K562 (cell line): ENCODE measurements around the gene AGBL1. TPM values are rescaled to one million over a fixed set of nuclear protein-coding genes. Genes with fewer than 3 reads are reported as not detected.

Experiments
- ATAC-seq: fragments of 200-7000 bp; cut with Tn5 transposase; 3 replicates; pipeline ENCODE4 v1.9.1; 2020; ENCODE audit warnings: moderate library complexity
- BruUV-seq: library from RNA; stranded (reverse); fragments of 400-500 nt; replicated peaks from 2 replicates; lab custom pipeline; 2021; lab: Mats Ljungman, UMichigan
- CTCF ChIA-PET: fragments of 300-600 bp; formaldehyde crosslinking; extraction: SDS; loops from one replicate; lab custom pipeline; 2021; ENCODE audit warnings: low intra/inter-chr PET ratio; lab: Yijun Ruan, JAX
- POLR2A ChIA-PET: fragments of 300-600, 350-650 bp; sonication (Branson Sonifier 250); formaldehyde crosslinking; extraction: SDS; loops from one replicate; lab custom pipeline; 2021; ENCODE audit warnings: antibody characterized with exemption, inconsistent platforms; lab: Yijun Ruan, JAX
- DNase-seq, 4 experiments: peaks; one replicate each; pipeline versions ENCODE4 v3.0.0 to v3.0.0-alpha.2; 2011 to 2018; ENCODE audit warnings: low spot score in 3 of 4, mixed read lengths in 3 of 4; ENCODE audit errors: extremely low read depth in 1 of 4
- FAIRE-seq: peaks from 2 replicates; lab custom pipeline; 2011; peaks lifted over from hg19 to GRCh38; lab: Jason Lieb, UNC
- H2AFZ ChIP-seq: 2 replicates; pipeline ENCODE4 v1.6.0; 2011; ENCODE audit warnings: low read depth, low read length, control low read depth, inconsistent platforms
- H3K27ac ChIP-seq: fragments of 200-600 bp; 3 replicates; pipeline ENCODE4 v1.8.0; 2011; ENCODE audit warnings: low read depth, mild to moderate bottlenecking, control low read depth, inconsistent platforms, low read length, moderate library complexity, mixed read lengths; ENCODE audit errors: extremely low read depth
- H3K27me3 ChIP-seq, 2 experiments: fragments of 300-600 bp in 1 of 2; 2 replicates in 1 of 2; 3 replicates in 1 of 2; pipeline versions ENCODE4 v1.6.0 to v1.8.0; 2011; ENCODE audit warnings: inconsistent platforms in 2 of 2, low read length in 2 of 2, mild to moderate bottlenecking in 1 of 2, mixed read lengths in 1 of 2, moderate library complexity in 1 of 2; ENCODE audit not compliant: control insufficient read depth in 2 of 2, insufficient read depth in 2 of 2
- H3K36me3 ChIP-seq: fragments of 300-600 bp; 3 replicates; pipeline ENCODE4 v1.8.0; 2011; ENCODE audit warnings: mild to moderate bottlenecking, low read length, inconsistent platforms; ENCODE audit not compliant: control insufficient read depth, insufficient read depth
- H3K4me1 ChIP-seq, 2 experiments: fragments of 200-600 bp in 1 of 2; replicated peaks in 1 of 2; 2 replicates in 1 of 2; 3 replicates in 1 of 2; pipeline versions ENCODE4 v1.5.1 to v1.8.0; 2011; ENCODE audit warnings: inconsistent platforms in 2 of 2, low read length in 2 of 2, mild to moderate bottlenecking in 1 of 2, mixed read lengths in 1 of 2, moderate library complexity in 1 of 2; ENCODE audit not compliant: control insufficient read depth in 2 of 2, insufficient read depth in 2 of 2
- H3K4me2 ChIP-seq: 2 replicates; pipeline ENCODE4 v1.6.1; 2011; ENCODE audit warnings: low read length, control low read depth, inconsistent platforms, mixed read lengths; ENCODE audit not compliant: insufficient read depth
- H3K4me3 ChIP-seq: fragments of 200-600 bp; sonication (generic), shearing (Covaris generic); 2 replicates; pipeline ENCODE4 v1.5.1; 2016; ENCODE audit warnings: control low read depth, inconsistent platforms
- H3K79me2 ChIP-seq: fragments of 200-600 bp; 3 replicates; pipeline ENCODE4 v1.8.0; 2011; ENCODE audit warnings: low read length, inconsistent platforms; ENCODE audit not compliant: control insufficient read depth, insufficient read depth
- H3K9ac ChIP-seq, 2 experiments: 2 replicates each; pipeline versions ENCODE4 v1.6.0 to v1.6.1; 2011; ENCODE audit warnings: low read depth in 2 of 2, low read length in 2 of 2, control low read depth in 1 of 2, inconsistent platforms in 1 of 2, mild to moderate bottlenecking in 1 of 2, mixed read lengths in 1 of 2; ENCODE audit not compliant: insufficient read depth in 1 of 2
- H3K9me1 ChIP-seq: one replicate; pipeline ENCODE4 v1.6.0; 2011; ENCODE audit warnings: inconsistent platforms, mild to moderate bottlenecking, low read length, moderate library complexity; ENCODE audit not compliant: control insufficient read depth, insufficient read depth
- H3K9me3 ChIP-seq: replicated peaks from 2 replicates; pipeline ENCODE4 v1.5.1; 2011; ENCODE audit warnings: low read depth, low read length, inconsistent platforms; ENCODE audit not compliant: control insufficient read depth, insufficient read depth
- H4K20me1 ChIP-seq: replicated peaks from 2 replicates; pipeline ENCODE4 v1.6.1; 2011; ENCODE audit warnings: low read length, inconsistent platforms, mixed read lengths; ENCODE audit not compliant: control insufficient read depth, insufficient read depth
- FUS ChIP-seq: fragments of 200-400 bp; formaldehyde crosslinking; optimal IDR thresholded peaks from 2 replicates; pipeline ENCODE3; 2017; ENCODE audit warnings: low read depth, low read length
- KAT7 ChIP-seq: sonication (generic); formaldehyde crosslinking; IDR thresholded peaks from 2 replicates; pipeline ENCODE4 v1.8.0; 2022; ENCODE audit warnings: missing genetic modification reagents, mild to moderate bottlenecking, borderline replicate concordance
- KLF16 ChIP-seq: IDR thresholded peaks from 2 replicates; pipeline ENCODE4 v1.6.1; 2016; ENCODE audit warnings: antibody characterized with exemption
- MBD2 ChIP-seq: sonication (generic); IDR thresholded peaks from 2 replicates; pipeline ENCODE4 v1.6.1; 2016; ENCODE audit warnings: low read depth, borderline replicate concordance
- MTA2 ChIP-seq: fragments of 450-650 bp; IDR thresholded peaks from 2 replicates; pipeline ENCODE4 v1.6.1; 2016; ENCODE audit warnings: low read depth
- NFIC ChIP-seq: fragments of 450-650 bp; IDR thresholded peaks from 2 replicates; pipeline ENCODE4 v1.6.1; 2017; ENCODE audit warnings: mild to moderate bottlenecking, inconsistent platforms
- PCBP2 ChIP-seq: fragments of 200-400 bp; formaldehyde crosslinking; IDR thresholded peaks from 2 replicates; pipeline ENCODE4 v1.6.1; 2018; ENCODE audit warnings: low read length, low read depth, mild to moderate bottlenecking, moderate library complexity; ENCODE audit not compliant: poor library complexity, severe bottlenecking
- PHF8 ChIP-seq: fragments of 200-600 bp; sonication (generic); IDR thresholded peaks from 2 replicates; pipeline ENCODE4 v1.6.1; 2012; ENCODE audit warnings: mixed run types, mild to moderate bottlenecking, inconsistent platforms, low read length, moderate library complexity, borderline replicate concordance
- PTTG1 ChIP-seq: fragments of 450-650 bp; IDR thresholded peaks from 2 replicates; pipeline ENCODE4 v1.6.1; 2016; ENCODE audit warnings: low read depth, mild to moderate bottlenecking, missing genetic modification characterization, missing compliant biosample characterization
- TCFL5 ChIP-seq: fragments of 250-450 bp; sonication (Bioruptor Pico); conservative IDR thresholded peaks from 2 replicates; pipeline ENCODE4 v1.6.1; 2021; ENCODE audit warnings: mild to moderate bottlenecking, moderate library complexity, matching md5 sums
- TFAM ChIP-seq: fragments of 250-450 bp; sonication (Bioruptor Pico); conservative IDR thresholded peaks from 2 replicates; pipeline ENCODE4 v1.5.0; 2021; ENCODE audit warnings: mild to moderate bottlenecking, moderate library complexity
- ZBTB17 ChIP-seq: fragments of 450-650 bp; formaldehyde crosslinking; IDR thresholded peaks from 2 replicates; pipeline ENCODE4 v1.4.0; 2020; ENCODE audit warnings: mild to moderate bottlenecking
- ZNF707 ChIP-seq: fragments of 250-450 bp; sonication (Bioruptor Pico); conservative IDR thresholded peaks from 2 replicates; pipeline ENCODE4 v1.8.0; 2022; ENCODE audit warnings: inconsistent platforms, mild to moderate bottlenecking, moderate library complexity
- WGBS: fragments of 100-300 bp; shearing (Covaris generic); methylation state at CpG from one replicate; pipeline ENCODE4 v1.1.6; 2016; ENCODE audit warnings: low coverage, mixed read lengths; ENCODE audit not compliant: insufficient coverage; ENCODE audit errors: missing lambda C conversion rate; 5-methylcytosine and 5-hydroxymethylcytosine counted together
- in situ Hi-C: fragments of 300-500 bp; cut with MboI; formaldehyde crosslinking; loops from 4 replicates; pipeline ENCODE4 v1.15.0; 2018; ENCODE audit warnings: inconsistent platforms, mixed read lengths
- intact Hi-C: fragments of 100-400 bp; cut with micrococcal nuclease; formaldehyde crosslinking; loops from 2 replicates; pipeline ENCODE4 v1.14.2; 2022
- polyA plus RNA-seq, 8 experiments: library from polyadenylated mRNA; depleted of rRNA in 4 of 8; stranded (reverse) in 5 of 8; unstranded in 3 of 8; fragments of >200 nt; fragmentation: Nextera tagmentation in 2 of 8; fragmentation: Illumina TruSeq in 1 of 8; extraction: Ambion mirVana in 2 of 8; extraction: Trizol in 1 of 8; gene quantifications; 2 replicates each; pipeline versions ENCODE4 v1.2.1 to v1.2.3, GENCODE V29; 2011 to 2014; ENCODE audit warnings: inconsistent platforms in 1 of 8, missing spikeins in 1 of 8
- total RNA-seq, 7 experiments: library from RNA; depleted of rRNA in 6 of 7; stranded (reverse); fragments of >200 nt in 6 of 7; fragmentation: Illumina TruSeq in 2 of 7; extraction: Trizol in 2 of 7; gene quantifications; 2 replicates each; pipeline versions ENCODE4 v1.2.1 to v1.2.3, GENCODE V29; 2011 to 2021; ENCODE audit warnings: low replicate concordance in 1 of 7
- TF ChIP-seq, protein P1 (sequence below), 2 experiments: fragments of 450-650 bp in 1 of 2; sonication (generic) in 1 of 2; formaldehyde crosslinking in 1 of 2; IDR thresholded peaks in 1 of 2; conservative IDR thresholded peaks in 1 of 2; 2 replicates each; pipeline versions ENCODE4 v1.6.1 to v1.8.1; 2016 to 2023; ENCODE audit warnings: mild to moderate bottlenecking in 2 of 2, moderate library complexity in 2 of 2, inconsistent platforms in 1 of 2, missing genetic modification reagents in 1 of 2
- TF ChIP-seq, protein P2 (sequence below): fragments of 200-400 bp; formaldehyde crosslinking; IDR thresholded peaks from 2 replicates; pipeline ENCODE4 v1.6.1; 2017; ENCODE audit warnings: mild to moderate bottlenecking, low read depth, low read length, moderate library complexity
- TF ChIP-seq, protein P3 (sequence below), 2 experiments: fragments of 150-350 bp in 1 of 2; IDR thresholded peaks; 2 replicates each; pipeline ENCODE4 v1.6.1; 2012 to 2016; ENCODE audit warnings: low read depth in 2 of 2, low read length in 2 of 2, mild to moderate bottlenecking in 1 of 2, moderate library complexity in 1 of 2

Gene AGBL1
- total and polyA plus RNA-seq, 9 of the 15 experiments (the other 6 are each of a cell fraction or from before 2014, with no cell fraction given) = not detected

DNA sequence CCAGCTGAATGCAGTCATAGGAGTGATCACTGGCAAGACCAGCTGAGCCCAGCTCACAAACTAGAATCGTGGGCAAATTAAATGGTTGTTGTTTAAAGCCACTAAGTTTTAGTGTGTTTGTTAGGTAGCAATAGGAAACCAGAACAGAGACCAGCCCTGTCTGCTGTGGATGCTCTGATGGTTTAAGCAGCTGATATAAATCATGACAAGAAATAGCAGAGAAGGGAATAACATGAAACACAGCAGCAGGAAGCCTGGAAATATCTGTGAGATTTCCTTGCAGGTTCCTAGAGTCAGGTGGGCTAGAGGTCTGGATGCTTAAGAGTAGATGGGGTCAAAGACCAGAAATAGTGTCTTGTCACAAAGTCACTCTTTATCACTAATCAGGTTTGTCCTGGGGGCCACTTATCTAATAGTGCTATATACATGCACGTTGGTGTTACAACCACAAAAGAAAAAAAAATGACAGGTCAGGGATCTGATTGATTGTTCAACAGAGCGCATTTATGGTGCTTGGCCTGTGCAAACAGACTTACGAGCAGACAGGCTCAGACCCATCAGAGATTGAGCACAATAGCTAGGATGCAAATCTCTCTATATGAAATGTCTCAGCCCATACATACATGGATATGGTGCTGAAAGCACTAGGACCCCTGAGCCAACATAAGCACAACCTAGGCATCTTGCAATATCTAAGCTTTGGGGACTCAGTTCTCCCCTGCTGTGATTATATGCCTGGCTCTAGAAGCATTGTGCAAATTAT is 967.7 kb downstream of the AGBL1 start:
- Histone ChIP-seq H3K27me3 (no peaks in the 10 kb centered on the region), H3K4me3 (no peak overlapping the region), H3K4me2 (no peak overlapping the region), H3K27ac (no peak overlapping the region), H3K79me2 (no peaks in the 10 kb centered on the region), H3K9me1 (no peaks in the 10 kb centered on the region), H3K9me3 (no peaks in the 10 kb centered on the region), H3K36me3 (no peaks in the 10 kb centered on the region), H2AFZ (no peak overlapping the region), H3K9ac (no peak overlapping the region), H3K4me1 (no peaks in the 10 kb centered on the region), H4K20me1 (no peaks in the 10 kb centered on the region)
- BruUV-seq = no TSS peak
- ATAC-seq (no peak), DNase-seq (no peak), FAIRE-seq (no peak)
- in situ Hi-C loops (no loop called here), intact Hi-C loops (no loop called here)
- ChIA-PET CTCF (no interaction called here), POLR2A (no interaction called here)
- WGBS = 2% methylated on average over 4 of the region's 4 CpGs
- TF ChIP-seq TCFL5 (no peak), PHF8 (no peak), PTTG1 (tag) (no peak), KAT7 (CRISPR knock-in tag) (no peak), PCBP2 (no peak), ZBTB17 (no peak), ZNF707 (CRISPR knock-in tag) (no peak), MBD2 (no peak), FUS (no peak), MTA2 (no peak), TFAM (CRISPR knock-in tag) (no peak), NFIC (no peak), KLF16 (no peak)
- TF ChIP-seq, protein P1, sequence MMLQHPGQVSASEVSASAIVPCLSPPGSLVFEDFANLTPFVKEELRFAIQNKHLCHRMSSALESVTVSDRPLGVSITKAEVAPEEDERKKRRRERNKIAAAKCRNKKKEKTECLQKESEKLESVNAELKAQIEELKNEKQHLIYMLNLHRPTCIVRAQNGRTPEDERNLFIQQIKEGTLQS (IDR thresholded peaks at IDR 0.05) = no peak
- TF ChIP-seq, protein P1 (CRISPR knock-in tag; conservative IDR thresholded peaks at IDR 0.05) = no peak
- TF ChIP-seq, protein P2, sequence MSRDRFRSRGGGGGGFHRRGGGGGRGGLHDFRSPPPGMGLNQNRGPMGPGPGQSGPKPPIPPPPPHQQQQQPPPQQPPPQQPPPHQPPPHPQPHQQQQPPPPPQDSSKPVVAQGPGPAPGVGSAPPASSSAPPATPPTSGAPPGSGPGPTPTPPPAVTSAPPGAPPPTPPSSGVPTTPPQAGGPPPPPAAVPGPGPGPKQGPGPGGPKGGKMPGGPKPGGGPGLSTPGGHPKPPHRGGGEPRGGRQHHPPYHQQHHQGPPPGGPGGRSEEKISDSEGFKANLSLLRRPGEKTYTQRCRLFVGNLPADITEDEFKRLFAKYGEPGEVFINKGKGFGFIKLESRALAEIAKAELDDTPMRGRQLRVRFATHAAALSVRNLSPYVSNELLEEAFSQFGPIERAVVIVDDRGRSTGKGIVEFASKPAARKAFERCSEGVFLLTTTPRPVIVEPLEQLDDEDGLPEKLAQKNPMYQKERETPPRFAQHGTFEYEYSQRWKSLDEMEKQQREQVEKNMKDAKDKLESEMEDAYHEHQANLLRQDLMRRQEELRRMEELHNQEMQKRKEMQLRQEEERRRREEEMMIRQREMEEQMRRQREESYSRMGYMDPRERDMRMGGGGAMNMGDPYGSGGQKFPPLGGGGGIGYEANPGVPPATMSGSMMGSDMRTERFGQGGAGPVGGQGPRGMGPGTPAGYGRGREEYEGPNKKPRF = no peak
- TF ChIP-seq, protein P3, sequence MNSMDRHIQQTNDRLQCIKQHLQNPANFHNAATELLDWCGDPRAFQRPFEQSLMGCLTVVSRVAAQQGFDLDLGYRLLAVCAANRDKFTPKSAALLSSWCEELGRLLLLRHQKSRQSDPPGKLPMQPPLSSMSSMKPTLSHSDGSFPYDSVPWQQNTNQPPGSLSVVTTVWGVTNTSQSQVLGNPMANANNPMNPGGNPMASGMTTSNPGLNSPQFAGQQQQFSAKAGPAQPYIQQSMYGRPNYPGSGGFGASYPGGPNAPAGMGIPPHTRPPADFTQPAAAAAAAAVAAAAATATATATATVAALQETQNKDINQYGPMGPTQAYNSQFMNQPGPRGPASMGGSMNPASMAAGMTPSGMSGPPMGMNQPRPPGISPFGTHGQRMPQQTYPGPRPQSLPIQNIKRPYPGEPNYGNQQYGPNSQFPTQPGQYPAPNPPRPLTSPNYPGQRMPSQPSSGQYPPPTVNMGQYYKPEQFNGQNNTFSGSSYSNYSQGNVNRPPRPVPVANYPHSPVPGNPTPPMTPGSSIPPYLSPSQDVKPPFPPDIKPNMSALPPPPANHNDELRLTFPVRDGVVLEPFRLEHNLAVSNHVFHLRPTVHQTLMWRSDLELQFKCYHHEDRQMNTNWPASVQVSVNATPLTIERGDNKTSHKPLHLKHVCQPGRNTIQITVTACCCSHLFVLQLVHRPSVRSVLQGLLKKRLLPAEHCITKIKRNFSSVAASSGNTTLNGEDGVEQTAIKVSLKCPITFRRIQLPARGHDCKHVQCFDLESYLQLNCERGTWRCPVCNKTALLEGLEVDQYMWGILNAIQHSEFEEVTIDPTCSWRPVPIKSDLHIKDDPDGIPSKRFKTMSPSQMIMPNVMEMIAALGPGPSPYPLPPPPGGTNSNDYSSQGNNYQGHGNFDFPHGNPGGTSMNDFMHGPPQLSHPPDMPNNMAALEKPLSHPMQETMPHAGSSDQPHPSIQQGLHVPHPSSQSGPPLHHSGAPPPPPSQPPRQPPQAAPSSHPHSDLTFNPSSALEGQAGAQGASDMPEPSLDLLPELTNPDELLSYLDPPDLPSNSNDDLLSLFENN (IDR thresholded peaks at IDR 0.05; ENCODE audit: low read depth in 2 of 2, low read length in 2 of 2) = no peak
